ENCODE data around the gene MACROH2A1.
A peak's percentile ranks its signal among the peaks of the same experiment; 100 is the strongest.

The MACROH2A1 gene

DNA sequence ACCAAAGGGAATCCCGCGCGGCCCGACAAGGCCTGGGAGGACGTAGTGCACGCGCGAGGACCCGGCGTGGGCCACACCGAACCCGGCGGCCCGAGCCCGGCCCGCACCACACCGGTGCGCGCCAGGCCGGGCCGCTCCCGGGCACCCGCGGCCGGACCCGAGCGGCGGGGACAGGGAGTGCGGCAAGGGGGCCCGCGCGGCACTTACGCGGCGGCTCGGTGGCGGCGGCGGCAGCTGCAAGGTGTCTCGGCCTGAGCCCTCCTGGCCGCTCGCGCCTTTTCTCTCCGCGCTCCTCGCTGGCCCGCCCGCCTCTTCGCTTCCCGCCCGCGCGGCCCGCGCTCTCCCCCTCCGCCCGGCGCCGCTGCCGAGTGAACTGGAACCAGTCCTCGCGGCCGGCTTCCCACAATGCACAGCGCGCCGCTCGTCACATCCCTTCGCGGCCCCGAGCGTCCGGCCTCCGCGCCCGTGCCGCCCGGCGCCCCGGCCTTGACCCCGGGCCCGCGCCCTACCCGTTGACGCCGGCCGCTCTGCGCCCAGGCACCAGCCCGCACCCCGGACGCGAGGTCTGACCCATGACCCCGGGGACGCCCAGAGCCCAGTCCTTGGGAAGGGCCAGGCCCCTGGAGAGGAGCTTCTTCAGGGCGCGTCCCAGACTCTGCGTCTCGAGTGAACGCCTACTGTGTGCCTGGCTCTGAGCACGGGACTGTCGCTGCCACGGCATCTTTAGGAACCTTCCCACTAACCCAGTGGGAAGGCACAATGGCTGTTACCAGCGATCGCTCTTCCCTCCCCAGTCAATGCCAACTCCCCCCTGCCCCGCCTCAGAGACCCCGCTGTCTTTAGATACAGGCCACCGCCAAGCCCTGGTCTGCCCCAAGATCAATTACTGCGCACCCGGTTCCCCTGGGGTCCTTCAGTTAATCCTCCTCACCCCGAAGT is at the start of gene MACROH2A1:
Gene MACROH2A1, minus strand, starts transcription at position 377 of the 939 bp plus-strand sequence. CDS start 10,138 bp downstream, outside the sequence.
- DNase-seq: peak in 51 of 56 donors; percentile 36 to 89 (median 71)

DNA sequence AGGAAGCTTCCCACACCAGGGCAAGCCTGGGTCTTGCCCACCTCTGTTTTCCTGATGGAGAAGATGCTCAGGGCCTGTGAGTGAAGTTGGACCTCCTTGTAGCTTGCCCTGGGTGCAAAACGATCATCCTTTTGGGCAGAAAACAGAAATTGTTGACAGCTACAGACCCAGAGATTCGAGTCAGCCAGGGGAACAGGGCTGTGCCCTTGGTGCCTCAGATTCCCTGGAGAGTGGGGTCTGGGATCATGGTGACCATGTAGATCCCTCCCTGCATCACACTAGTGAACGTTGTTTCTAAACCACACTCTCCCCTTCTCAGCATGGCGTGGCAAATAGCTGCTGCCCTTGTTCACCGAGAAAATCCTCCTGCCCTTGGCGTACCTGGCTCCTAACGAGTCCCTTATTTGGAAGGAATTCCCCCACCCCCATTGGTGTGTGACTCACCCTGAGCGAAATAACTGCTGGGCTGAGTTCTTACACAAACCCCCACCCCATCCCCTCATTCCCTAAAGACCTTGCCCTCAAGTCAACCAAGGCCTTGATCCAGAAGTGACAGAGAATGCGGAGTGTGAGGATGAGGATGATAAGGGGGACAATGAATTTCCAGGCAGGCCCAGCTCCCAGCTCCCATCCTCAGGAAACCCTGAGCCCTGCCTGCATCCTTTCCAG is 49.2 kb upstream of the MACROH2A1 start:
- no peak for DNase-seq

DNA sequence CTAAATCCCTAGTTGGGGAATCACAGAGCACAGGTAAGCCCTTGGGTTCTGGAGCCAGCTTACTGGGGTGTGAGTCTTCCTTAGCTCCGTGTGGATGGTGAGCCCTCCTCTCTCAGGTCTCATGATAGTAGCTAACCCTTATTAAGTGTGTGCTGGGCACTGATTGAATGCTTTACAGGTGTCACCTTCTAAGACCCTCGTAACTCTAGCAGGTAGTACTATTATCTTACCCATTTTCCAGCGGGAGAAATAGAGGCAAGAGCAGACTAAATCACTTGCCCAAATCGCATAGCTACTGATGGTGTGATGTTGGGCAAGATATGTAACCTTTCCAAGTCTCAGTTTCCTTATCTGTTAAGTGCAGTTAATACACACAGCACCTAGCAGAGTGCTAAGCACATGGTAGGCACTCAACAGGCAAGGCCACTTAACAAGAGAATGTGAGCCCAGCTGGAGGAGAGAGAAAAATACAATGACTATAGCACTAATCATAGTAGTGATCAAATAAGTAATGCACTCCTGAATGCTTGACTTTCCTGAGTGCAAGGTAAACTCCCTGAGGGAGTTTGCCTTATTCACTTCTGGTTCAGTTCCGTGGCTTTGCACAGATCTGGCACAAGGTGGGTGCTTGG is 48.4 kb upstream of the MACROH2A1 start, which contains the start of gene DCANP1:
Gene DCANP1, minus strand, starts transcription at position 51 of the 632 bp plus-strand sequence. CDS start 240 bp downstream, outside the sequence.
- DNase-seq: no peak

- no peak for DNase-seq
Observed at GRCh38 chr5:135446615-135447014, 47.6 kb upstream of the MACROH2A1 start.

DNA sequence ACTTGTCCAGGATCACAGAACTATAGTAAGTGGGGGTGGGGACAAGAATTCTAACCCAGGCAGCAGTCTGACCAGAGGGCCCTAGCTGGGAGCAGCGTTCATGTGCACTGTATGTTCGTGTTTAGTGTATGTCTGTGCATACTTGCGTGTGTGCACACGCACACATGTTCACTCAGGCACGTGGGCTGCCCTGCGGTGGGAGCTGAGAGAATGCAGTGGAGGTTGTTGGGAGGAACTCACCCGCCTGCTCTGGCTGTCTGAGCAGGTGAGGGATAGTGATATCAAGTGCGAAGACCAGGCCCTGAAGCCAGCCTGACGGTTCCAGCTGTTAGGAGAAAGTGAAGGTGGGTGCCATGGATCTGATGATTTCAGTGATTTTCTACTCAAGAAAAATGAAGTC is 47.2 kb upstream of the MACROH2A1 start:
- DNase-seq: no peak

DNA sequence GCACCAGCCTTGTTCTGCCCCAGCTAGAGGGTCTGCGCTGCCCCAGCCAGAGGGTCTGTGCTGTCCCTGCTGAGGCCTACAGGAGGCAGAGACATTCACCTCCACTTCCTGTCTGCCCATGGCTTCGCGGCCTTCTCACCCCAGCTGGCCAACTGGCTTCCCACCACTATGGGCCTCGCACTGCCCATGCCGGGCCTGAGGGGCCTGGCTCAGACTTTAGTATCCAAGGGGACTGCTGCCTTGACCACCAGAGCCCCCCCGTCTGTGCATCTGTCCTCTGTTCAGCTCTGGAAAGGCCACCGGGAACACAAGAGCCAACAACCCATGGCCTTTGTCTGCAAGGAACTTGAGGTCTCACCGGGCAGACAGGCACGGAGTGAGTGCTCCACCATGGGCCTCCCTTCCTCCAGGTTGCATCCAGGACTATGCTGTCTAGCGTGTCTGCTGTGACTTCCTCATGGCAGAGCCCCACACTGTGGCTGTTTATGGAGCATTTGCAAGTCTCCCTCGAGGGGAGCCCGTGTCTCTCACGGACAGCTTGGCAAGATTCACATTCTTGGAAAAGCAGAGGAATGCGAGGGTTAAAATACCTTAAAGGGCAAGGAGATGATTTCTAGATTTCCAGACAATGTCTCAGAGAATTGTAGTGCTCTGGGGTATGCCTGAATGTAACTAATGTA is 46.4 kb upstream of the MACROH2A1 start:
- DNase-seq: no peak

GRCh38 chr5:135444881-135445280 is 45.9 kb upstream of the MACROH2A1 start:
- no peak for DNase-seq

DNA sequence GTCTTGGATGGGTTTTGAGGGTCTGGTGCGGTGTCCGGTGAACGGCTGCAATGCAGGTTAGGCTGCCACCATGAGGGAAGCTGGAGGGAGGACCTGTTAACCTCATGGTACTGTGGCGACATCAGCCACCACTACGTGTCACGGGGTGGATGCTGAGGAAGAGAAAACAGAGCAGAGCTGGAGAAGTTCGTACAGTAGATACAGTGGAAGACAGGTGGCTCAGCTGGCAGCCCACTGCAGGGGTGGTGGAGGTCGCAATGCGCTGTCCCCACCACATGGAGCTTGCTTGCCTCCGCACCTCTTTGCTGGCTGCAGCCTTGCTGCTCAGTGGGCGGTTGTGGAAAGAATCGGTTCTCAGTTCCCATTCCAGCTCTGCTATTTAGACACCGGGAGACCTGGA is 45.3 kb upstream of the MACROH2A1 start:
- no peak for DNase-seq

DNA sequence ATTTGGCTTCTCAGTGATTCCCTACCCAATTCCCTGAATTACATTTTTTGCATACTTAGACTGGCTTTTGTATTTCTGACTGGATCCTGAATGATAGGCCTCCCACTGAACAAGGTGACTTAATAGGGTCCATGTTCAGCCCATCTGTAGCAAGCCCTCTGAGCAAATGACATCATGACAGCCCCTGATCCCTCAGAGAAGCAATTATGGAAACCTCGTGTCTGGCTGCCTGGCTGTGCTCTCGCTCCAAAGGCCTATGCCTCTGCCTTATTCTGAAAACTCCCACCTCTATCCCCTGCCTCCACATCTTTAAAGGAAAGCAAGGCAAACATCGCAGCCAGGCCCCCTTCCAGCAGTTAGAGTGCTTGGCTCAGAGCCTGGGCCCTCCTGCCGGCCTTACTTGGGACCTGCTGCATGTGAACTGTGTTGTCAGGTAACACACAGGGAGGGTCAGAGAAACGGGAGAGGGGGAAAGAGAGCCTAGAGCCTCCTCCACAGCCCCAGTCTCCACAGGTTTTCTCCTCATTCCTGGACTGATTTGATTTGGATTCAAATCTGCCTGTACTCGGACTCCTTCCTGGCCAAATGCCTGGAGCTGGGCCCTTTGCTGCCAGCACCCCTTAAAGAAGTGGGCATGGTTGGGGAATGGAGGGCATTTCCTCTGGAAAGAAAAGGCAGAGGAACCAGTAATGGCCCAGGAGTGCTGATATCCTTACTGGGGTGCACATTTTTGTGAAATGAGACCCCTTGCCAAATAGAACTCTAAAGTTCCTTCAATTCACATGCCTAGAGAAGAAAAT is 44.3 kb upstream of the MACROH2A1 start:
- no peak for DNase-seq

- no peak for DNase-seq
Observed at GRCh38 chr5:135442431-135443160, 43.6 kb upstream of the MACROH2A1 start.

DNA sequence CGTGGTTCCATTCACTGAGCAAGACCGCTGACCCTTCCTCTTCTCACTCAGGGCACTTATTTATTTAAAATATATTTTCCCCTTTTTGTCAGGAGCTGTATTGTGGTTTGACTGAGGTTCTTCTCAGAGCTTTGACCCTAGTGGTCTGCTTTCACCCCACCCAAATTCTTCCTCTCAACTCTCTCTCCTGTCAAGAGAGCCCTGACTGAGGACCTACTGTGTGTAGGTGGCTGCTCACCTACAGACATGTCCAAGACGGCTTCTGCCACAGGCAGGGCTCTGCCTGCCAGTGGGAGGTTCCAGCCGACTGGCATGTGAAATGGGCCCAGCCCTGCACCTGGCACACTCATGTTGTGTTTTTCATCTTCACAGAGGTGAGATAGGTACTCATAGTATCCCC is 42.9 kb upstream of the MACROH2A1 start:
- DNase-seq: no peak

- no peak for DNase-seq
Observed at GRCh38 chr5:135441350-135441831, 42.4 kb upstream of the MACROH2A1 start.

DNA sequence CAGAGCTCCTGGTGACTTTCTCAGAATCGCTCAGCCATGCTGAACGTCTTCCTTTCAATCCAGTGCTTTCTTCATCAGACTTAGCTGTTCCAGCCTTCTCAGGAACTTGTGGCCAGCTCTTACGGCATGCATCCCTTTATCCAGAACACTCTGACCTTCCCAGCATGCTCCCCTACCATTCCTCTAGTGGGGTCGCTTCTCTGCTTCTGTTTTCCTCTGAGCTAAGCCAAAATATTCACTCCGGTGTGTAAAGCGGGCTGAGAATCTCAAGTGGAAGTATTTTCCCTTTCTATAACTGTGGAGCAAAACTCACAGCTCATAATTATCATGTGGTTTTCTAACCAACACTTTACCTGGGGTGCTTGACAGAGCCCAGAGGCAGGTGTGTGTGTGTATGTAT is 41.9 kb upstream of the MACROH2A1 start:
- DNase-seq: no peak

DNA sequence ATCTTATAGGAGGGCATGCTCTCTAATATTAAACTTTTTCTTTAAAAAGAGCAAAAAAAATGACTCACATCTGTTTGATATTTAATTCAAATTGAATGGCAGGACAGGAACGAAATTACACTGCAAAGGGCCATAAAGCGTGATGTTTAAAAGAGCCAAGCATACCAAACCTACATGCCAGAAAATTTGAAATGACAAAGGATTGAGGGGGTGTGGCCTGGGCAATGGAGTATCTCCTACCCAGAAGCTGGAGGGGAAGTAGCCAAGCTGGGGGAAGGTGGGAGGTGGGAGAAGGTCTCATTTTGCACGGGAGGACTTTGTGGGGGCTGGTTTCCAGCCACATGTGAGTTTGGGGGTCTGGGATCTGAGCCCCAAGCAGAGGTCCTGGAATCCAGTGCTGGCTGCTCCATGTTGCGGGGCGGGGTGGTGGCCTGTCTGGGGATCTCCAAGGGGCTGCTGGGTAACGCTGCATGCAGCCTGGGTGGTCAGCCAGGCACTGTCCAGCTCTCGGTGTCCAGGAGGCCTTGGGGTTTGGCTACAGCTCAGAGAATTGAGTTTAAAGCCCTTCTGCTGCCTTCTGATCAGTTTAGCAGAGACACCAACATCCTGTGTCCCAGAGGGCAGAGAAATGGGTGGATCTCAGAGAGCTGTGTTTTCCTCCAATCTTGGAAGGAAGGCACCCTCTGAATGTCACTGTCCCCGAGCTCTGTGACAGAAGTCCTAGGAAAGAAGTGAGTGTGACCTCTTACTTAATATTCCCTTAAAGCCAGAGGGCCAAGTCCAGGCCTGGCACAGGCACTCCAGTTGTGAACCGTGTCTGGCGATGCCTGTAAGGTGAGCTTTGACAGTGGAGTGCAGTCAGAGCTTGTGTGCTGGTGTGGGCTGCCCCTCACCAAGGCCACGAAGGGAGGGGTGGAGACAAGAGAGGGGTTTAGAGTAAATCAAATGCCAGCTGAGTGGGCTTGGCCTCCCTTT is 40.5 kb upstream of the MACROH2A1 start:
- DNase-seq: no peak

DNA sequence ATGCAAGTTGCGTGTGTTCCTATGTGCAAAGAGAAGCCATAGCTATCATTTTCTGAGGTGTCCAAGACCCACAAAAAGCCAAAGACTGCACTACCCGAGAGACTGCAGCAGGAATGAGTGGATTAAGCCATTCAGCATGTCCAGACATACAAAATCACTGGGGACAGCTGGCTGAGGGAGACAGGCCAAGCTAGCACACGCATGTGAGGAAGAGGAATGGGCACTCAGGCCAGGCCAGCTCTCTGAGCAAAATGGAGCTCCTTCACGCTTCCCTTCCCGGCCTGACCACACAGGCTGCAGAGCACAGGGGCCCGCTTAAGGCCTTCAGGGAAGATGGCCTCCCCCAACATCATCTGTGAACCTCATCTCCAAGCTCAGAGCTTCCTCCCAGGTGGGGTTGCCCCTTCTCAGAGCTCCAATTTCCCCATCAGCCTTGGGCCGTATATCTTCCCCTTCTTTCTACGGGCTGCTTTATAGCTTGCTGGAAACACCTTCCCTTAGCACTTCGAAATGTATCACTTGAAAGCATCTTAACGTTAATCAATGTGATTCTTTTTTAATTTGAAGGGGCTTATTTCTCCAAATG is 39.7 kb upstream of the MACROH2A1 start:
- DNase-seq: no peak

DNA sequence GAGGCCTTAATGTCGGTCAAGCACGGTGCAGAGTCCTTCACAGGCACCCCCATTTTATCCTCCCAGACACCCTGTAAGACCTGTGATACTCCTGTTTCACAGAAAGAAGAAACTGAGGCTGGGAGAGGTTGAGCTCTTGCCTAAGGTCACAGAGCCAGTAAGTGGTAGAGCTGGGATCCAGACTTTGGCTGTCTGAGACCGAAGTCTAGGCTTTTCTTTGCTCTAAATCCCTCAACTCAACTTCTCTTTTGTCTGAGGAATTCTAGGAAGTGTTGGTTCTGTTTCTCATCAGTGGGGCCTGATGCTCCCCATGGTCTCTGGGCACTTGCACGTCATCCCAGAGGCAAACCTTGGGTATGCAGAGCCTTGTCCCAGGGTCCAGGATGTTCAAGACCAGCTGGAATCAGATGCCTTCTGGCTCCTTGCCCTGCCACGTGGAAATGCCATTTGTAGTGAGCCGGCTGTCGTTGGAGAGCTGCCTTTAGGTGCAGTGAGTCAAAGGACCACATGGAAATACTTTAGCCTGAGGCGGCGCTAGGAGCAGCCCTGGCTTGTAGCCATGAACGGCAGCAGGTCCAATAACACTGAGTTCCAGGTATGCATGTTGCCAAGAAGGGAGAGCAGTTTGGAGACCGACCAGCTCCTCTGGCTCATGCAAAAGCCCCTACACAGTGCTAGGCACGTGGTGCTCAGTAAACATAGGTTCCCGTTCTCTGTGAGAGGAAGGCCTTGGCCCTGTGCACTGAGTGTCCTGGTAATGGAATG is 38.9 kb upstream of the MACROH2A1 start:
- peak in 7 of 56 donors; percentile 21 to 54 (median 42) for DNase-seq

DNA sequence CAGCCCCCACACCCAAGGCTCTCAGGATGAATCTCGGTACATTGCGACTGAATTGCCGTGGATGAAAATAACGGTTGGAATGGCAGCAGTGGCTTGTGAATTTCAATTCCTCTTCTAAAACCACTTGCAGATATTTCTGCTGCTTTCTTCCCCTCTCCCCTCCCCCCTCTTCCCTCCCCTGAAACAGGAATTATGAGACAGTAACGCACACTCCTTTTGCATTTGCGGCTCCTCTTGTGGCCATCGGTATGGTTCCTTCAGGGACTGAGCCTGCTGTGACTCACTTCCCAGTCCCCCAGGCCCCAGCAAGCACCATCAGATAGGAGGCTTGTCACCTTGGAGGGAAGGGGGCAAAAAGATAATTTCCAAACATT is 38.4 kb upstream of the MACROH2A1 start:
- peak in 1 of 56 donors; percentile 47 for DNase-seq

All from amygdala (tissue), 56 donors.